ENCODE results near the gene GUCY1A1.

Gene GUCY1A1

GRCh38 chr4:155692361-155692760 is 25.7 kb downstream of the GUCY1A1 start:
- no peak for DNase-seq (ENCODE audit: low read depth)

DNA sequence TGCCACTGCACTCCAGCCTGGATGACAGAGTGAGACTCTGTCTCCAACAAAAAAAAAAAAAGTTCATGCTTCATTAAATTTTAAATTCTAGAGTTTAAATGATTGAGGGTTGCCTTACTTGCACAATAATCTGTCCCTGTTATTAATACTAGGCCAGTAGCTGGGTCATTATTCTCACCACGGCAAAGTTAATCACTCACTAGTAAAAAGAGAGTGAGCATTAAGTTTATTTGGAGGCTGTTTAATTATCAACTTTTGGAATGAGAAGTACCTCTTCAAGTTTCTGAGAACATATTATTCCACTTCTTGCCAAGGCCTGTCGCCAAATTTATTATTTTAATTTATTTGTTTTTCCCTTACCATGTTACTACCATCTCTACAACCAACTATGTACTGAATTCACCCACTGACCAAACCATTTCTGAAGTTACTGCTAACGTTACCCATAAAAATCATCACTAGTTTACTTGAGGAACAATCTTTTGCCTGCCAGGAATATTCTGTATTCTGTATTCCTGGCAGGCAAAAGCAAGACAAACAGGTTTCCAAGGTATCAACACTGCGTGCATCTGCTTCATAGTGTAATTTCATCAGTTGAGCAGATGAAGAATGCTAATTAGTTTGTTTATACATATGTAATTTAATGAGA is 26.5 kb downstream of the GUCY1A1 start:
- no peak for DNase-seq (ENCODE audit: low read depth)

GRCh38 chr4:155694100-155694785 is 27.6 kb downstream of the GUCY1A1 start:
- no peak for DNase-seq (ENCODE audit: low read depth)

GRCh38 chr4:155696226-155696625 is 29.6 kb downstream of the GUCY1A1 start:
- no peak for DNase-seq (ENCODE audit: low read depth)

DNA sequence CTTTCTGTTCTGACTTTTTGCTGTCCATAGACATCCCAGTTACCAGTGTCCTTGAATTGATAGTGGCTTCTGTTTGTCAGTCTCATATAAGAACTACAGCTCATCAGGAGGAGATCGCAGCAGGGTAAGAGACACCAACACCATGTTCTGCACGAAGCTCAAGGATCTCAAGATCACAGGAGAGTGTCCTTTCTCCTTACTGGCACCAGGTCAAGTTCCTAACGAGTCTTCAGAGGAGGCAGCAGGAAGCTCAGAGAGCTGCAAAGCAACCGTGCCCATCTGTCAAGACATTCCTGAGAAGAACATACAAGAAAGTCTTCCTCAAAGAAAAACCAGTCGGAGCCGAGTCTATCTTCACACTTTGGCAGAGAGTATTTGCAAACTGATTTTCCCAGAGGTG is 30.1 kb downstream of the GUCY1A1 start:
- DNase-seq (ENCODE audit: low read depth): no peak

DNA sequence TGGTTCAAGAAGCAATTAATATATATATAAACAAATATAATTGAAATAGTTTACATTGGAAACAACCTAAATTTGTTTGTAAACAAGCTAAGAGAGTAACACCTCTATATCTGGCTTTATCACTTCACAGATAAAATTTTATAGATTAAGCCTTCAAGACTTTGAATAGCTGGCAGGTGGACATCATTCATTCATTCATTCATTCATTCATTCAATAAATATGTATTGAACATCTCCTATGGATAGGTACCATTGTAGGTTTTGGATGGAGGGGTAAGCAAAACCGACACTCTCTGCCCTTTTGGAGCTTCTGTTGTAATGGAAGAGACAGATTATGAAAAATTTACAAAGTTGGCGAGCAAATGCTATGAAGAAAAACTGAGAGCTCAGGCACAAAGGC is 35.2 kb downstream of the GUCY1A1 start:
- no peak for DNase-seq (ENCODE audit: low read depth)

GRCh38 chr4:155703486-155704247 is 37.0 kb downstream of the GUCY1A1 start:
- DNase-seq (ENCODE audit: low read depth): no peak

DNA sequence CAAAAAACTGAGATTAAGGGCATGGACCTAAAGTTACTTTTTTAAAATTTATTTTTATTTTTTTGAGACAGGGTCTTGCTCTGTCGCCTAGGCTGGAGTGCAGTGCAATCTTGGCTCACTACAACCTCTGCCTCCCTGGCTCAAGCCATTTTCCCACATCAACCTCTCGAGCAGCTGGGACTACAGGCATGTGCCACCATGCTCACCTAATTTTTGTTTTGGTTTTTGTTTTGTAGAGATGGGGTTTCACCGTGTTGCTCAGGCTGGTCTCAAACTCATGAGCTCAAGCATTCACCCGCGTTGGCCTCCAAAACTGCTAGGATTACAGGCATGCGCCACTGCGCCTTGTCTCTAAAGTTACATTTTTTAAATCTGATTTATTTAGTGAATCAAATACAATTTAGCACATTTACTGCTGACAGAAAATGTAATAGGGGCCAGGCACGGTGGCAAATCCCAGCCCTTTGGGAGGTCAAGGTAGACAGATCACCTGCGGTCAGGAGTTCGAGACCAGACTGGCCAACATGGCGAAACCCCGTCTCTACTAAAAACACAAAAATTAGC is 38.3 kb downstream of the GUCY1A1 start:
- DNase-seq (ENCODE audit: low read depth): no peak

- DNase-seq (ENCODE audit: low read depth): no peak
These were observed 39.0 kb downstream of the GUCY1A1 start for GRCh38 chr4:155705664-155706063.

GRCh38 chr4:155706147-155706546 is 39.5 kb downstream of the GUCY1A1 start:
- no peak for DNase-seq (ENCODE audit: low read depth)

GRCh38 chr4:155707251-155707650 is 40.6 kb downstream of the GUCY1A1 start:
- DNase-seq (ENCODE audit: low read depth): no peak

DNA sequence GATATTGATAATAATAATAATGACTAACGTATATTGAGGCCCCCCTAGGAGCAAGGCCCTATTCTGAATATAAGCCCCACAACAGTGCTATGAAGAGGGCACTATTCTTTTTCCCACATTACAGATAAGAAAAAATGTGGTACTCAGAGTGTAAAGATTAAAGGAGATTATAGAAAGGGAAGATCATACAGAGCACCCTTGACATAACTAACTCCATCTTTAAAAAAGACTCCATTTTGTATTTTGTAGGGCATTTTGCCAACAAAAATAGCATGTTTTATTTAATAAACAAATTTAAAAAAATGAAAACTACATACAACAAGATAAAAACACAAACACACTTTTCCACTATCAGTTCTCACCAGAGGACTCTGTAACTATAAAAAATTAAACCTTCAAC is 42.1 kb downstream of the GUCY1A1 start:
- DNase-seq (ENCODE audit: low read depth): no peak

DNA sequence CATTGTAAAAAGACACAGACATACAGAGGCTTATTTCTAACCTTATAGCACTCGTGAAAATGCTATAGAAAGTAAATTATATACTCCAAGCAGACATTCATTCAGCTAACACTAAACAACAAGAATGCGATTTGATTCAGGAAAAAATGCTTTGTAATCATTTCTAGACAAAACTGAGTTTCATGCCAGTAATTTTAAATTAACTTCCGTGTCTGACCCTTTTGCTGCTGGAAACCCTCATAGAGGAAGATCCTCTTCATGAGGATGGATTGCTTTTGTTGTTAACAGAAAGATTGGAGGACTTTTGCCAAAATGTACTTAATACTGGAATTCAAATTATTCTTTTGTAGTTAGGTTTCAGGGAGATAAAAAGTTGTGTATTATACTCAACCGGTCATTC is 43.3 kb downstream of the GUCY1A1 start:
- DNase-seq (ENCODE audit: low read depth): no peak

- no peak for DNase-seq (ENCODE audit: low read depth)
These were observed 44.9 kb downstream of the GUCY1A1 start for GRCh38 chr4:155711556-155711955.

- no peak for DNase-seq (ENCODE audit: low read depth)
These were observed 46.2 kb downstream of the GUCY1A1 start for GRCh38 chr4:155712846-155713245.

GRCh38 chr4:155713911-155714310 is 47.3 kb downstream of the GUCY1A1 start:
- no peak for DNase-seq (ENCODE audit: low read depth)

GRCh38 chr4:155722336-155722735 is 55.7 kb downstream of the GUCY1A1 start:
- DNase-seq (ENCODE audit: low read depth): no peak

GRCh38 chr4:155722816-155723499 is 56.3 kb downstream of the GUCY1A1 start:
- DNase-seq (ENCODE audit: low read depth): no peak

GRCh38 chr4:155724731-155725130 is 58.1 kb downstream of the GUCY1A1 start:
- no peak for DNase-seq (ENCODE audit: low read depth)

GRCh38 chr4:155734065-155734464 is 67.4 kb downstream of the GUCY1A1 start:
- DNase-seq (ENCODE audit: low read depth): no peak

DNA sequence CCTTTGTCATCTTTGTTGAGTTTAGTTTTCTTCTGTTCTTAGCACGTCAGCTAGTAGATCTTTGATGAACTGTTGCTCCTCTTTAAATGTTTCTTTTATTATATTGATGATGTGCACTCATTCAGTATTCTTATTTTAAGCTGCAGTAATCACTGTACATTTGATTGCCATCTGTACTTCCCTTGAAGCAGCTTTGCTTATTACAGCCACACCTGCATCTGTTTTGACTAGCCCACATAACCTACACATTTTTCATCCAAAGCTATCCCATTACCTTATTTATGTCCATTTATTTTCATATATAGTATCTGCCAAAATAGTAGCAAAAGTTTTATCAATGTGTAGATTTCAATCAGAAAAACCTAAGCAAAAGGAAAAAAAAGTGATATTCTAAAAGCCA is 68.3 kb downstream of the GUCY1A1 start:
- no peak for DNase-seq (ENCODE audit: low read depth)

DNA sequence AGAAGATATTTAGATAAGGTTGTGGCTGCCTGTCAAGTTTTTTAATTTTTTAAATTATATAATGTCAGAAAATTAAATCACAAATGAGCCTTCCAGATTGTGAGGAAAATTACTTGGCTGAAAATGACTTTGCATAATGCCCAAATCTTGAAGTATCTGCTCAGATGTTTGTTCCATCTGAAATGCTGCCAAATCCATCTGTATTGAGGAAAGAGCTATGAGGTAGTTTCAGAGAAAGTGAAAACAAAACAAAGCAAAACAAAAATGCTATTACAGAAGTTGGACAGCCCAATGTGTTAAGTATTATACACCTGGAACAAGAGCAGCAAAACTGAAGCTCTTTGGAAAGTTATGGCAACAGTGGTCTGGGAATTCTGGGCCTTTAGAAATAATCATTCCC is 68.8 kb downstream of the GUCY1A1 start:
- DNase-seq (ENCODE audit: low read depth): no peak
